HG02840 (cell line): ENCODE data around the gene LMNB1.
"Not testable (repeated sequence)": the region's sequence is repeated elsewhere in the genome, so short reads cannot be mapped to it uniquely, and the experiment has no call there.

ENCODE experiments used
- ATAC-seq: cut with Tn5 transposase; IDR thresholded peaks from one replicate; pipeline ENCODE4 v1.9.1; 2021; ENCODE audit warnings: mild to moderate bottlenecking, moderate library complexity, moderate number of reproducible peaks; ENCODE audit not compliant: unreplicated experiment, low FRiP score

Gene LMNB1

DNA sequence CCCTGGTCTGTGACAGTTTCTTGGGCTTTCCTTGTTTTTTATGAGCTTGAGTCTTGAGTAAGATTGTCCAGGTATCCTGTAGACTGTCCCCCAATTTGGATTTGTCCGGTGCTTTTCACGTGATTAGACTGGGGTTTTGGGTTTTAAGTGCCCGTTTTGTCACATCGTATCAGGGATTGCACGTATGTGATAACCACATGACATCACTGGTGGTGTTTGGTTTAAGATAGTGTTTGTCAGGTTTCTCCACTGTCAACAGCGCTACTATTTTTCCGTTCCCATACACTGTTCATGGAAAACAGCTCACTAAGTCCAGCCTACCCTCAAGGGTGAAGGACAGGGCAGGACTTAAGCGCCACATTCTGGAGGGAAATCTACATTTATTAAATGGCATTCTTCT, 39.7 kb downstream of the LMNB1 start:
- no peak for ATAC-seq

DNA sequence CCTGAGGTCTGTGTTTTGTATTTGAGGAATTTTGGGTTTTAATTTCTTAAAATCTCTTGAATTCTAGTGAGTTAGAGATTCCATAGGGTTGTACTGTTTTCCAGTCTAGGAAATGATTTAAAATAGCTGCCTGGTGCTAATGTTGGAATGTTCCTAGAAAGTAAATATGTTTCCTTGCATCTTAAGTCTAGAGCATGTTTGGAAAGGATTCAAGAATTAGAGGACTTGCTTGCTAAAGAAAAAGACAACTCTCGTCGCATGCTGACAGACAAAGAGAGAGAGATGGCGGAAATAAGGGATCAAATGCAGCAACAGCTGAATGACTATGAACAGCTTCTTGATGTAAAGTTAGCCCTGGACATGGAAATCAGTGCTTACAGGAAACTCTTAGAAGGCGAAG, 41.8 kb downstream of the LMNB1 start:
- ATAC-seq = no peak

DNA sequence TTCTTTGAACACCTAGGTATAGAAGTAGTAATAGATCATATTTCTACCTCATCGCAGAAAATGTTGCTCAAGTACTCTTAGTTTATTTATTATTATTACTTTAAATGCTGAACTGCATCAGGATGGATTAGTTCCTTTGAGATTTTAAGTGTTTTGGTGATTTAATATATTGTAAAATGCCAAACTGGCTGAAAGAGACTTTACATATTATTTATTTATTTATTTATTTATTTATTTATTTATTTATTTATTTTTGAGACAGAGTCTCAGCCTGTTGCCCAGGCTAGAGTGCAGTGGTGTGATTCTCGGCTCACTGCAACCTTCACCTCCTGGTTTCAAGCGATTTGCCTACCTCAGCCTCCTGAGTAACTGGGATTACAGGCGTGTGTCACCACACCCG, 42.3 kb downstream of the LMNB1 start:
- no peak for ATAC-seq

DNA sequence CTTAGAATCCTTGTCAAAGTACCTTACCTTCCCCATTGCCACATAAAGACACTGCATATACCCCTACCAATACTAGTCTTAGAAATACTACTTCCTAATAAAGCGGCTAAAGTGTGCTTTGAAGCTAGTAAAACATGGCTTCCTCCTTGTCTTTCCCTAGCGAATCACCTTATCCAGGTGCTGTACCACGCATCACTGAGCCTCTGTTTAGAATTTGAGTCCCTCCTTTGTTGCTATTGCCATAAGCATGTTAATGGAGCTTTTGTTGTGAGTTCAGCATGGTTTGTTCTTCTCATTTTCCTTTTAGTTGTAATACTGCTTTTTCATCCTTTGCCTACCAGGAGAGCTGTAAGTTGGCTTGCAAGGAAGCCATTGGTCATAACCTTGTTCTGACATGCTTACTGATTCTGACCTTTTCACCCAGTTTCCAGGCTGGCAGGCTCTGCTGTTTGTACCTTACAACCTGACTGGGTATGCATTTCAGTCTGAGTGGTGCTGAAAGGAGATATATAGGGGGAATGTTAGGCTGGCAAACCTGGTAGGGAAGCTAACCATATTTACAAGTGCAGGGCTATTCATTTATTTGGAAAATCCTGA, 49.8 kb downstream of the LMNB1 start:
- ATAC-seq = no peak

DNA sequence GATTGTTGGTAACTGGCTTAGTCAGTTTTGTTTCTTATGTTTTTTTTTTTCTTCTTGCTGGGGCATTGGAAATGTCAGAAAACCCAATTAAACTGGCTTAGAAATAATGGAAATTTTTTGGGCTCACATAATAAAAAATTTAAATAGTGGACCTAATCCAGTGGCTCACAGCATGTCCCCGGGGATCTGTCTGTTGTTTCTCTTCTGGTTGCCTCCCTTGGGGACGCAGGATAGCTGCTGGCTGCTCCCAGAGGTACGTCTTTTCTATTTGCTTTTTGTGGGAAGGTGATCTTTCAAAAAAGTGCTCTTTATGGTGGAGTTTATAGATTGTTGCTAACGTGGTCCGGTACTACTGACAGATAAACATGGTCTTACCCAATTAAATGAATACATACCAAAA, 52.2 kb downstream of the LMNB1 start:
- ATAC-seq = no peak

DNA sequence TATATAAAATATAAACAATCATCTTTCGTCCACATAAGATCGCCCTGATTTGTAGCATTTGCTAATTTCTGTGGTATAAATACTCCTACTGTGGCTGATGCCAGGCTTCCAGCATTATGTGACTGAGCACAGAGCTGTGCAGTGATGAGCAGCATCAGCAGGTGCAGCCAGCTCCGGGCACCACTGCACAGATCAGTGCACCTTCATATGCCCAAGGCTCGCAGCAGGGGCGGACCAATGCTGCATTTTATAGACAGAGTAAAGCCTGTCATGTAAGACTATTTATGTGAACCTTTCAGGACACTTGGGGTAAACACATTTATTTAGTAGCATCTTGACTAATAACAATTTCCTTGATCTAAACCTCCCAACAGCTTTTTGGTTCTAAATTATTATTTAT, 53.1 kb downstream of the LMNB1 start:
- ATAC-seq = no peak

DNA sequence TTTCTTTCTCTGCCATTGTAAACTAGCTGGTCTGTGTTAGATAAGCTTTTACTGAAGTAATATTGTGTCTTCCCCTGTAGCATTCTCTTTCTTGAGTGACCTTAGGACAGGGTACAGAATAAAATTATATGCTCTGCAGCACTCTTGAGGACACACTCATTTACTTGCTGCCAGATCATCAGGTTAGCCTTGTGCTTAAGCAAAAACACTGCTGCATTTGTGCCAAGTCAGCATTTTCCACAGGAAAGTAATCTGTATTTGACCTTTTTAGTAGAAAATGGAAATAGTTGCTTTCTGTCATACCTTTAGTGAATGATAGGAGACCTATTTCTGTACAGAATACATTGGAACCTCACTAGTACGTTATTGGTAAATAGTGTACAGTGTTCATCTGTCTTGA, 54.2 kb downstream of the LMNB1 start:
- ATAC-seq = no peak

DNA sequence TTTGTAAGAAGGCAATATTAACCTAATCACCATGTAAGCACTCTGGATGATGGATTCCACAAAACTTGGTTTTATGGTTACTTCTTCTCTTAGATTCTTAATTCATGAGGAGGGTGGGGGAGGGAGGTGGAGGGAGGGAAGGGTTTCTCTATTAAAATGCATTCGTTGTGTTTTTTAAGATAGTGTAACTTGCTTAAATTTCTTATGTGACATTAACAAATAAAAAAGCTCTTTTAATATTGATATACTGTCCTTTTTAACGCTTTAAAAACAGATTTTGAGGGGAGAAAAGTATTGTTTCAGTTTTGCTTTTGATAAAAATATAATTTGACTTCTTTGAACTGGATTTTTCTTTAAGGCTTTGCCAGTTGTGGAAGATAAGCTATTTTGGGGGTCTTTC, 59.8 kb downstream of the LMNB1 start:
- ATAC-seq = no peak

DNA sequence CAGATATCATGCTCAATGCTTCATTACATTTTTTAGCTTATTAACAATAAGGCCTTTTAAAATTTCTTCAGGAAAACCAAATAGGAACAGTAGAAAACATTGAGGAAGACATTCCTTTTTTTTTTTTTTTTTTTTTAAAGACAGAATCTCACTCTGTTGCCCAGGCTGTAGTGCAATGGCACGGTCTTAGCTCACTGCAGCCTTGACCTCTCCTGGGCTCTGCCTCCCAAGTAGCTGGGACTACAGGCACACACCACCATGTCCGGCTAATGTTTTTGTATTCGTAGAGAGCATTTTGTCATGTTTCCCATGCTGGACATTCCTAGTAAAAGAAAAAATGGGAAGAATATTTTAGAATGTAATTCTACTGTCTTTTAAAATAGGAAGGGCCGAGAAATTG, 60.3 kb downstream of the LMNB1 start:
- no peak for ATAC-seq

DNA sequence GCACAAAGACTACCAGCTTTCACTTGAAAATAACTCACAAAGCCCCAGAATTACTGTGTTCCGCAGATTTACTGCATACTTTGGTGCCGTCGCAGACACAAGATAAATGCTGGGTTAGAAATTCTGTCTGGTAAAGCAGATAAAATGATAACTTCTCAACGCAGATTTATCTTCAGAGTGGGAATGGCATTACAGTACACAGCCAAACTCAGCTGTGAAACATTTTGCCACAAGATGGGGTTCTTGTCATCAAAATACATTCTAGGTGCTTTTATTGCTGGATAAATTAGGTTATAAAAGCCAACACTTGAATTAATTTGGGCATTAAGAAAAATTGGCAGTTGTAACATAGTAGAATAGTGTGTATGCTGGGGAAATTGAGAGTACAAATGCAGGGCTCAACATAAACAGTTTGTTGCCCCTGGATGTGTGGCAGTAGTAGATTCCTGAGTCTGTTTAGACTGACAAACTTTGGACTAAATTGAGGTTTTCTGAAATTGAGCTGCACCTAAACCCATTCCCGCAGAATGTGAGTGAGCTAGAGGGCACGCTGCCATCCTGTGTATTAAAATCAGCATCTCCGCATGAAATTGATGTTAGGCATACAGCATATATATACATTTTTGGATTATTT, 61.1 kb downstream of the LMNB1 start:
- ATAC-seq = no peak

DNA sequence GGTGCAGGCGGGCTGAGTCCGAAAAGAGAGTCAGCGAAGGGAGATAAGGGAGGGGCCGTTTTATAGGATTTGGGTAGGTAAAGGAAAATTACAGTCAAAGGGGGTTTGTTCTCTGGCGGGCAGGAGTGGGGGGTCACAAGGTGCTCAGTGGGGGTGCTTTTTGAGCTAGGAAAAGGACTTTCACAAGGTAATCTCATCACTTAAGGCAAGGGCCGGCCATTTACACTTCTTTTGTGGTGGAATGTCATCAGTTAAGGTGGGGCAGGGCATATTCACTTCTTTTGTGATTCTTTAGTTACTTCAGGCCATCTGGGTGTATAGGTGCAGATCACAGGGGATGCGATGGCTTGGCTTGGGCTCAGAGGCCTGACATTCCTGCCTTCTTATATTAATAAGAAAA, 62.5 kb downstream of the LMNB1 start:
- ATAC-seq = not testable (repeated sequence)

DNA sequence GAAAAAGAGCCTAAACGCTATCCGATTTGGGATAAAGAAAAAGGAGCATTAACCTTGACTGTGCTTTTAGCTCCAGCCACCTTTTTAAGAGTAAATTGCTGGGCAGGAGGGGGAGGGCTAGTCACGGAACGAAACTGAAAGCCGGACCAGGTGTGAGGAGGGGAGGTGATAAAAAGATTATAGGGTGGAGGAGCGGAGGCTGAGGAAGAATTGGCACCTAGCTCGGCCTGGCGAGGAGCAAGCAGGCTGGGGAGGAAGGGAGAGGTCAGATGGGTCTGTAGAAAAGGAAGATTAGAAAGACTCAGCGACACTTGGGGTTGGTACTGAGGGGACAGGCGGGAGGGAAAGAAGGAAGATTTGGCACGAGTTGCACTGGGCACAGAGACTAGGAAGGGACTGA, 66.4 kb downstream of the LMNB1 start:
- ATAC-seq = not testable (repeated sequence)

DNA sequence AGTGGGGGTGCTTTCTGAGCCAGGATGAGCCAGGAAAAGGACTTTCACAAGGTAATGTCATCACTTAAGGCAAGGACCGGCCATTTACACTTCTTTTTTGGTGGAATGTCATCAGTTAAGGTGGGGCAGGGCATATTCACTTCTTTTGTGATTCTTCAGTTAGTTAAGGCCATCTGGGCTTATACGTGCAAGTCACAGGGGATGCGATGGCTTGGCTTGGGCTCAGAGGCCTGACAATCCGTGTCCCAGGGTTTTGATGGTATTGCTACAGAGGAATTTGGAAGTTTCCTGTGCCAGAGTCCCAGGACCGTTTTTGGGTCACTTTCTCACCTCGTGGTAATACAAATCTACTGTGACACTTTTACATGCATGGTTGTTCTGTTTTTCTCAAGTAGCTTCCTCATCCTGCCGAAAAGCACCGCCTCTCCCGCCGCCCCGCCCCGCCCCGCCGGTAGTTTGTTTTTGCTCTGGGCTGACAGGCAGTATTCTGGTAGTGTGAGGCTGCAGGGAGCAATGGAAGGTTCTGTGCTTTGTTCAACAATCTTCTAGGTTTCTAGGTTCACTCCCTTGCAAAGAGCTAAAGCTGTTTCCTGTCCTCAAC, 68.6 kb downstream of the LMNB1 start:
- ATAC-seq = not testable (repeated sequence)

DNA sequence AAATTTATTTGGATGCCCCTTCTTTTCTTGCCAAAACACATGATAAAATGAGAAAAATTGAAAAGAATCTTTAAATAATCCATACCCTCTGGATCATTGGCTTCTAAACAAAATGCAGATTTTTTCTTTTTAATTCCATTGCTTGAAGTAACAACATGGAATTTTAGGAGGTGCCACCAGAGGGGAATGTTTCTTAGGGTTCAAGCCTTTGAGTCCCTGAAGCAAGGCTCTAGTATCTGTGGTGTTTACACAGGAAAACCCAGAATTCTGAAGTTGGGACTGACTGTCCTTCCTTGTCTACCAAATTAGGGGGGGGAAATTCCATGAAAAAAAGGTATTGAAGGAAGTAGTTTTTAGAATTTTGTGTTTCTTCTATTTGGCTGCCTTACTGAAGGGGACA, 69.4 kb downstream of the LMNB1 start:
- ATAC-seq = no peak

DNA sequence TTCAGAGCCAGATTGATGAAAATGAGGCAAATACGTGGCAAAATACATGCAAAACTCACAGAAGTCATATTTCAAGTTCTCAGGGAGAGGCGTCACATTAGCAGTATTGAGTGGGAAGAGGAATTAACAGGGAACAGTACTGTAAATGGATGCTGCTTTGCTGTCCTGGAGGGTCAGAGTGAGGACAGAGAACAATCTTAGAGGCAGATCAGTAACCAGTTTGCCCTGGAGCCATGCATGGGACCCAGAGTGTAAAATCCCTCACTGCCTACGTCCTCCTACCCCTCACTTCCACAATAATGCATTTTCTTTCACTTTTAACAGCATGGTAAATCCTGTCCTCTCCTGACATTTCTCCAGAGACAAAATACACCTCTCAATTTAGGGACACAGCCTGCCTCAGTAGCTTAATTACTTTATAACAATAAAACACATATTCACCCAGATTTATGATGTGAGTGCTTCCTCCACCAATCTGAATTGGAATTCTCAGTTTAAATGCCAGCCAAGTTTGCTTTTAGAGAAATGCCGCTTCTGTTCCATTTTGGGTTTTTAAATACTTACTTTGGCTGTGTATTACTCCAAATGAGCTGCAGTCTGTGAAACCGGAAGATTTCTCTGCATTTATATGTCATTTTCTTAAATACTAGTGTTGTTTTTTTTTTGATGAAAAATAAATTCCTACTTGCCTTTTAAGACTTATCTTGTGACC, 70.0 kb downstream of the LMNB1 start:
- ATAC-seq = no peak

DNA sequence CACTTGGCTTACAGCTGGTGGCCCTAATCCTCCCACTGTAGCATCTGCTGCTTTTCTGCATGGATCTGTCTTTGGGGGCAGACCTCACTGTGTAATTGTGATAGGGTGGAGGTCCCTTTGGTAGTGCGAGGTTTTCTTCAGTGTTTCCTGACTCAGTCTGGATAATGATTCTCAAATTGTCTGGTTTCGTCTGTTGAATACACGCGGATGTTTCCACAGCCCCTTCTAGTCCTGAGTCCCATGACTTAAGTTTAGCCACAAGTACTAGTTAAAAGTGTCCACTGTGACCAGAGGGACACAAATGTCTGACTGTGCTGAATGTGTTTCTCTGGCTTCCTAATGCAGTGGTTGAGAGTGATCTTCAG, 70.5 kb downstream of the LMNB1 start:
- ATAC-seq = no peak

DNA sequence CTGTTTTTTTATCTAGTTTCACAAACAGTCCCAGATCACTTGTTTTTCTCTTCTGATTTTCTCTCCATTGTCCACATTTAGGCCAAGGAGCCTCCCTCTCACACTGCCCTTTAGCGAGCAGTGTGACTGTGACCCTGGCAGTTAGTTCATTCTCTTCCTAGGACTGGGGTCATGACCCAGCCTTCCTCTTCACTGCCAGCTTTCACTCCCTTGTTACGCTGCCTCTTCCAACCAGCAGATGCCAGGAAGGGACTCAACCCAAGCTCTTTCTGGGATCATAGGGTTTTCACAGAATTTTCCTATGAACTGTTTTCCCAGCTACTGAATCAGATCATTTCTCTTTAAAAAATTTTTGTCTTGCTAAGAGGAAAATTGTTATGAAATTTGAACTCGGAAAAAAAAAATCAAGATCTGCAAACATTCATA, 70.9 kb downstream of the LMNB1 start:
- ATAC-seq = no peak

DNA sequence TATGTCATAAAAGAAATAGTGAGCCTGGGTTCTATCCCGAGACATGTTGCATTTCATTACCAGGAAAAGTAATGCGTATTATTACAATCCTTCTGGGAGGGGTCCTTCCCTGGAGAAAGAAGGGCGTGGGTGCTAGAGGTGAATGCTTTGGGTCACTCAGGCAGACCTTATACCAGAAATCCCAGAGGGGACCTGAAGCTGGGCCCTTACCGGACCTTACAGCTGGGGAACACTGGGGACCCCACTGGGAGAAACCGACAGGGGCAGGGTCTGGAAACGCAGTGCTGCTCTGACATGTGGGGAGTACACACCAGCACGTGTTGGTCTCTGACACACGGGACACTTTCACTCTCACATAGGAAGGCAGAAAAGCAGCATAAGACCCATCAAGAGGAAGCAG, 71.3 kb downstream of the LMNB1 start:
- ATAC-seq = no peak

DNA sequence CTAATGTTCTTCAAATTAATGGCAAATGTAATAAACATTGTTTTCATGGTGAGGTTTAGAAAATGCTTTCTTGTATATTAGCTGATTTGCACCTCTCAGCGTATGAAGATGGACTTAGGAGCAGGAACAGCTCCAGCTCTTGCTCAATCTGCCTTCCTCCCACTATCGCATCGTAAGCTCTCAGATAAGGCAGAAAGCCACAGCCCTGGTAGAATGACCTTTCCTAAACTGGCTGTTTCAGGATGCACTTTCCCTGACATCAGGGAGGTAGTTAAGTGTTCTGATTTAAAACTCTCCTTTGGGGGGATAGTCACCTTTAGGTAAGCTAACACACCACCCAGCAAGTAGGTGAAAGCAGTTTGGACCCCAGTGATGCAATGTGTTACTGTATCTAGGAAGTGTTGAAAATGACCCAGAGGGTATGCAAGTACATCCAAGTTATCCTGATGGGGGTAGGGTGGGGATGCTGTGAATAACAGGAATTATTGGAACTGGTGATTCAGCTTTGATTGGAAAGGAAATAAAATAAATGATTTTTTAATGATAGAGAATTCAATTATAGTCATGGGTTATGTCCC, 72.3 kb downstream of the LMNB1 start:
- ATAC-seq = no peak

DNA sequence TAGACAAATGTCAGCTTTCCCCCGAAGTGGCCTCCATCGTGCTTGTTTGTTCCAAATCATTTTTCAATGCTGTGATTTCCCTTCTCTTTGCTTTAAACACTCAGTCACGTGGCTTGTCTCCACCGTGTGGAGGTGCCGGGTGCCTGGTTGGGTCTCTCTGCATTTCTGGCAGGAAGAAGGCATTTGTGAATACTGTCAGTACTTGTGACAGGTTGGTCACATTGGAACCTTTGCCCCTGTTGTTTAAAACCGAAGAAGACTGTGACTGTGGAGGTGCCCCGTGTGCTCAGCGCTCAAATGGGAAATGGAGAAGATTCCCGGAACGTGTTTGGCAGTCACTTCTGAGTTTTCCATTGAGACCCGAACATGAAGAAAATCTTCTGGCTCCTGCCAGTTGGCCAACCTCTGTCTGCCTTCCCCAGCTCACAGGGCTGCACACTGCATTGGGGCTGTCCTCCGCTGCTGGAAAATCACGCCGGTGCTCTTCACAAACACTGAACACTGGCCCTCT, 74.6 kb downstream of the LMNB1 start:
- ATAC-seq = no peak

DNA sequence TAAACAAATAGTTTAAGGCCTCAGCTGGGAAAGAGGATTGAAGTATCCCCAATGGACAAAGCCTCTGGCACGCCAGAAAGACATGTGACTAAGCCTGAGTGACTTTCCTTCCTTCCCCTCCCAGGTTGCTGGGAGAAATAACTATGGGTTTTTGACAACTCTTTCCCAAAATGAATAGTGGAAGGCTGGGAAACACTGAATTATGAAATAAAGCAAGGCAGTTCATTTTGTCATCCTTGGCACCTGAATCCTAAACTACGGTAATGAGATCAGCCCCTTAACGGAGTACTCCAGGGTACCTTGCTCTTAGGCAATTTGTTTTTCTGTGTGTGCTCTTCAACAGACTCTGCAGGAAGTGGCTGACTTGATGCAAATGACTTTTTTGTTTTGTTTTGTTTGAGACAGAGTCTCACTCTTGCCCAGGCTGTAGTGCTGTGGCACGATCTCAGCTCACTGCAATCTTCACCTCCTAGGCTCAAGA, 75.2 kb downstream of the LMNB1 start:
- ATAC-seq = peak; percentile 83
